ENCODE data around the gene SLC25A38.
"Not testable (repeated sequence)": the region's sequence is repeated elsewhere in the genome, so short reads cannot be mapped to it uniquely, and the experiment has no call there.

SLC25A38 gene

DNA sequence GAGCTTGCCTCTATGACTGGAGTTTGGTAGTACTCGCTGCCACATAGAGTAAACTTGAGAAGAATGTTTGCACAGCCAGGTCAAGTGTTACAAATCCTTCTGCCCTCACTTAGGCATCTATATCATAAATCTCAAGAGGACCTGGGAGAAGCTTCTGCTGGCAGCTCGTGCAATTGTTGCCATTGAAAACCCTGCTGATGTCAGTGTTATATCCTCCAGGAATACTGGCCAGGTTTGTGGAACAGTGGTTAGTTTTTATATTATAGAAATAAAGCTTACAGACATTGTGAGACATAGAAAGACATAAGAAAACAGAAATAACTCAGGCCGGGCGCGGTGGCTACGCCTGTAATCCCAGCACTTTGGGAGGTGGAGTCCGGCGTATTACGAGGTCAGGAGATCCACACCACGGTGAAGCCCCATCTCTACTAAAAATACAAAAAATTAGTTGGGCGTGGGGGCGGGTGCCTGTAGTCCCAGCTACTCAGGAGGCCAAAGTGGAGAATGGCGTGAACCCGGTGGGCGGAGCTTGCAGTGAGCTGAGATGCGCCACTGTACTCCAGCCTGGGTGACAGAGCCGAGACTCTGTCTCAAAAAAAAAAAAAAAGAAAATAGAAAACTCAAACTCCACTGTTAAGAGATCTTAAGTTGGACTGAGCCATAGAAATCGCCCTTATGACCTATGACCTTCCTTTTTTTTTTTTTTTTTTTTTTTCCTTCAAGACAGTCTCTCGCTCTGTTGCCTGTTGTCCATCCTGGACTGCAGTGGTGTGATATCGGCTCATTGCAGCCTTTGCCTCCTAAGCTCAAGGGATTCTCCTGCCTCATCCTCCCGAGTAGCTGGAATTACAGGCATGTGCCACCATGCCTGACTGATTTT, 25.6 kb downstream of the SLC25A38 start:
- DNase-seq = no peak

DNA sequence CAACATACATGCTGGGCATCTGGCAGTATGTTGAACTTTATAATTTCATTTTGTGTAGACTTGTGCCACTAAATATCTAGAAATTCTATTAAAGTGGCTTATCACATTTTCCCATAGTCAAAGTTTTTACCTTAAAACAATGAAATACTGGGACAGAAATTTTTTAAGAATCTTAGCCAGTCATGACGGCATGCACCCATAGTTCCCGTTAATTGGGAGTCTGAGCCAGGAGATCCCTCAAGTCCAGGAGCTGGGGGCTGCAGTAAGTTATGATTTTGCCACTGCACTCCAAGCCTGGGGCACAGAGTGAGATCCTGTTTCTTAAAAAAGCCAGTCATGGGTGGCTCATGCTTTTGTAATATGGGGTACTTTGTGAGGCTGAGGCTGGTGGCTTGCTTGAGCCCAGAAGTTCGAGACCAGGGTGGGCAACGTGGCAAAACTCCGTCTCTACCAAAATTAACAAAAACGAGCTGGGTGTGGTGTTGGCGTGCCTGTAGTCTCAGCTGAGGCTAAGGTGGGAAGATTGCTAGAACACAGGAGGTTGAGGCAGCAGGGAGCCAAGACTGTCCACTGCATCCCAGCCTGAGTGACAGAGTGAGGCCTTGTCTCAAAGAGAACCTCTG, 26.5 kb downstream of the SLC25A38 start:
- no peak for DNase-seq

DNA sequence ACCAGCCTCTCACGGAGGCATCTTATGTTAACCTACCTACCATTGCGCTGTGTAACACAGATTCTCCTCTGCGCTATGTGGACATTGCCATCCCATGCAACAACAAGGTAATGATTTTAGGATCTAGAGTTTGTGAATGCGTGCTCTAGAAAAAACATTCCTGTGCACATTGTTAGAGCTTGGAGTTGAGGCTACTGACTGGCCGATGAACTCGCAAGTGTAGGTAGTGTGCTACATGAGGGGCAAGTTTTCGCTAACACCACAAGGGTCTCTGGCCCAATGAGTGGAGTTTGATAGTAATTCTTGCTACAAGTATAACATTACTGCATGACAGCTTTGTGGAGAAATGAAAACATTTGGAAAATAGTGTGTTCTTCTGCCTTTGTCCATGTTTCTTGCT, 27.7 kb downstream of the SLC25A38 start:
- no peak for DNase-seq

DNA sequence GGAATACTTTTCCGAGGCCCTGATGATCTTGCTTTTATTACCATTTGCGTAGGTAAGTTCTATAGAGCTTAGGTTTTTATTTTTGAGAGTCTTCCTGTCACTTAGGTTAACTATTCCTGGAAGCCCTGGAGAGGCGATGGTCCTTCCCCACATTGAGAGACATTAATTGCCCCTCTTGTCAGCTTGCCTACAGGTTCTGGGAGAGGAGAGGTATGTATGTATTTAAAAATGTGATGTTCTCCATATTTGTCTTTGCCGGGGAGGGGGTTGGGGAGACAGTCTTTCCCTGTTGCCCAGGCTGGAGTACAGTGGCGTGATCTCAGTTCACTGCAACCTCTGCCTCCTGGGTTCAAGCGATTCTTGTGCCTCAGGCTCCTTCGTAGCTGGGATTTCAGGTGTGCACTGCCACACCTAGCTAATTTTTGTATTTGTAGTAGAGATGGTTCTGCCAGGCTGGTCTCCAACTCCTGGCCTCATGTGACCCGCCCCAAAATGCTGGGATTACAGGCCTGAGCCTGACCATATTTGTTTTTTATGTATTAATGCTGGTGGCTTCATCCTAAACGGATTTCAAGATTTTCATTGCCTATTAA, 29.6 kb downstream of the SLC25A38 start:
- DNase-seq = no peak

DNA sequence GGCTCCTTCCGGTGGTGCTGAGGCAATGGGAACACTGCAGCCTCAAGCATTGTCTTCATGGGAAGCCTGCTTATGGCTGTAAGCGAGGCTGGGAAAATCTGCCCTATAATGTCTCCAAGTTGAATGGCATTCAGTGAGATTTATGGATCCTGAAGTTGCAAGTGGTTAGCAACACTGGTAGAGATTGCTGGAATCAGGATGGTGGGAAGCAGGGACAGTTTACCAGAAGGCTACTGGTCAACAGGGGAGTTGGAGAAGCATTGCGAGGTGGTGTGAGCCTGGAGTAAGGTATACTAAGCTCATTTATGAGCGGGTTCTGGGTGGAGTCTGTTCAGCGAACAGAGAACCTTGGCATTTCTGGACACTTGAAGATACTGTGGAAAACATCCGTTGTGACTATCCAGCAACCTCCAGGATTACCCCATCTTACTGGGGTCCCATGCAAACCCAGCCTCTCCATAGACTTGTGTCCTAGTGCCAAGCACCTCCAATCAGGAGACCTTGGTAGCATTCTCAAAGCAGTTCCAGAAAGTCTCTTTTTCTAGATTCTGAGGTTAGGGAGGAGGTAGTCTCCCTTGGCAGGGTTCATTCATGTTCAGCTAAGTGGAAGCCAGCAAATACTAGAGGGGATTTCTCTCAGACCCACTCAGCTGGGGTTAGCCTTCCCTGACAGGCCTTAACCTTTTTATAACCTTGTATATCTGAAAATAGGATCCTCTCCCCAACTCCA, 30.7 kb downstream of the SLC25A38 start:
- DNase-seq = no peak

DNA sequence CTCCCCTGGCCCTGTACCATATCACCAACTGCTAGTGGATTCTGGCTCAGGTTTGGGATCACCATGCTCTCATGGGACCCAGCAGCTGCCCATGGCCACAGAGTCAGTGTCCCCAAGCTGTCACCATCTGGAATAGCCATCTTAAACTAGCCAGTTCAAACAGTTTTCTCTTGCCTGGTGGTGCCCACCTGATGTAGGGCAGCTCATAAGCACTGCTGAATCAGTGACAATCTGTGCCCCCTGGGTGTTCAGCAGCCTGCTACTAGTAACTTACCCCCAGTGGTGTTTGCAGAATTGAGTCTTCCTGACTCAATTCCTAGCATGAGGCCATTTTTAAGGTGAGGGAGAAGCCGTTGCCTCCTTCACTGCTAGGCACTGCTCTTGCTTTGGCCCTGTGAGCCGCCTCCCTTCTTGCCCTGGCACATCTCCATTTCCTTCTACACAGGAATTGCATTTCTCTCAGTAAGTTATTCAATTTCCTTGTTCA, 31.3 kb downstream of the SLC25A38 start:
- no peak for DNase-seq

DNA sequence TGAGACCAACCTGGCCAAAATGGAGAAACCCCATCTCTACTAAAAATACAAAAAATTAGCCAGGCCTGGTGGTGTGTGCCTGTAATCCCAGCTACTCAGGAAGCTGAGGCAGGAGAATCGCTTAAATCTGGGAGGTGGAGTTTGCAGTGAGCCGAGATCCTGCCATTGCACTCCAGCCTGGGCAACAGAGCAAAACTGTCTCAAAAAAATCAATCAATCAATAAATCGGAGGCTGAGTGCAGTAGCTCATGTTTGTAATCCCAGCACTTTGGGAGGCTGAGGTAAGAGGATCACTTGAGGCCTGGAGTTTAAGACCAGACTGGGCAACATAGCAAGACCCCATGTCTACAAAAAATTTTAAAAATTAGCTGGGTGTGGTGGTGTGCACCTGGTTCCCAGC, 32.1 kb downstream of the SLC25A38 start:
- not testable (repeated sequence) for DNase-seq

DNA sequence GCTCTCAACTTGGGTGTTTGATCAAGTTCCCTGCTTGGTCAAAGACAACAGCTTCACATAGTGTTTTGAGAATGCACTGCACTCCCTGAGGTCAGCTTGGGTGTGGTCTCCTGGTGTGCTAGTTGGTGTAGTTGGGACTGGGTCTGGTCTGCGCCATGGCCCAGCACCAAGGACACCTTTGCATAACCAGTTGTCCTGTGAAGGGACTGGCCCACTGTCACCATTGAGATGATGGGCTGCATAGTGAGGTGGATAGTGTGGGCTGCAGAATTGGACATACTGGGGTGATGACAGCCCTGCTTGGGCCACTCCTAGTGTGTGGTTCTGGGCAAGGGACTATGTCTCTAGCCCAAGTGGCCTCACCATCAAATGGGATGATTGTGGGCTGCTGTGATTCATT, 32.8 kb downstream of the SLC25A38 start:
- no peak for DNase-seq

DNA sequence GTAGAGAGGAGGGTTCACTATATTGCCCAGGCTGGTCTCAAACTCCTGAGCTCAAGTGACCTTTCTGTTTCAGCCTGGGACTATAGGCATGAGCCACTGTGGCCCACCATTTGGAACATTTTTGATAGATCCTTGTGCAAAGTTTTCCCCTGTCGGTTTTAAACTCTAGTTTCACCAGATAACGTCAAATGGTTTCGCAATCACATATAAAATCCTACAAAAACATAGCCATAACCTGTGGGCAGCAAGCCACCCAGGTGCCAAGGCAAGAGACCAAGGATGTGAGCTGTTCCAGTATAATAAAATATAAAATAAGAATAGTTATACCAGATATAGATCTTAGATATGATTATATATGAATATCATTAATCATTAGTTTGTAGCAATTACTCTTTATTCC, 33.8 kb downstream of the SLC25A38 start:
- DNase-seq = not testable (repeated sequence)

DNA sequence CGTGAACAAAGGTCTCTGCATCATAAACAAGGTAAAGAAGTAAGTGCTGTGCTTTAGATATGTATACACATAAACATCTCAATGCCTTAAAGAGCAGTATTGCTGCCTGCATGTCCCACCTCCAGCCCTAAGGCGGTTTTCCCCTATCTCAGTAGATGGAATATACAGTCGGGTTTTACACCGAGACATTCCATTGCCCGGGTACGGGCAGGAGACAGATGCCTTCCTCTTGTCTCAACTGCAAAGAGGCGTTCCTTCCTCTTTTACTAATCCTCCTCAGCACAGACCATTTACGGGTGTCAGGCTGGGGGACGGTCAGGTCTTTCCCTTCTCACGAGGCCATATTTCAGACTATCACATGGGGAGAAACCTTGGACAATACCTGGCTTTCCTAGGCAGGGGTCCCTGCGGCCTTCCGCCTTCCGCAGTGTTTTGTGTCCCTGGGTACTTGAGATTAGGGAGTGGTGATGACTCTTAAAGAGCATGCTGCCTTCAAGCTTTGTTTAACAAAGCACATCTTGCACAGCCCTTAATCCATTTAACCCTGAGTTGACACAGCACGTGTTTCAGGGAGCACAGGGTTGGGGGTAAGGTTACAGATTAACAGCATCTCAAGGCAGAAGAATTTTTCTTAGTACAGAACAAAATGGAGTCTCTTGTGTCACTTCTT, 35.5 kb downstream of the SLC25A38 start:
- DNase-seq = not testable (repeated sequence)

DNA sequence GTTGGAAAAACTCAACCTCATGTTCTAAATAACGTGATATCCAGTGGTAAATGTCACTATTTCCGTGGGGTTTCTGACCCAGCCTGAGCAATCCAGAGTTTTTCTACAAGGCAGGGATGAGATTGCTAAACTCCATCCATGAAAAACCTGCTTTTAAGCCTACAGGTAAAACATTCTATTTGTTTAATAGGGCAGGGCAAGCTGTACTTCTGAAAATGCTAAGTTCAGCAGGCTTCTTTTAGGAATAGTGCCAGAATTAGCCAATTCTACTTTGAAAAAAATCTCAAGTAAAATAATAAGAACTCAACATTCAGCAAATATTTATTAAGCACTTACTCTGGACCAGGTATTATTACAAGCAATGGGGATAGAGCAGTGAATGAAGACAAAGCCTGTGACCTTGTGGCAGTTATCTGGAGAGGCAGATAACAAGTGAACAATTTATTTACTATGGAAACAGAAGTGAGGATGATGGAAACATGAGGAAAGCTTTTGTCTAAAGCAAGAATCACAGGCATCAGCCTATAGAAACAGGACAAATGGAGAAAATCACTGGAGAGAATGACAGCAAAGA, 36.7 kb downstream of the SLC25A38 start:
- DNase-seq = no peak

DNA sequence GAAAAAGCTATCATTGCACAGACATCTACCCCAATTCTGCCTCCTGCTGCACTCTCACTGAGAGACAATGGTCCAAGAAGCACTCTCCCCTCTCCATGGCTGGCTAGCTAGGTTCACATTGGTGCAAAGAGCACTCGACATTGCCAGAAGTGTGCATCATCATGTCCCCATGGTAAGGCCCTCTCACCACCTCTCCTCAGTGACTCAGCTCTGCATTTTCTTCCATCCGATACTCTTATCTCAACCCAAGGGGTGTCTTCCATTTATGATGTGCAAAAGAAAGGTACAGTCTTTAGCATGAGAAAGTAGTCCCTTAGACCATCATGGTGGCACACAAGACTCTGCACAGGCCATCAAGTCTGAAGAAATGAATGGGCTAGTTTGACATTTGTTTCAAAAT, 37.4 kb downstream of the SLC25A38 start:
- DNase-seq = no peak

DNA sequence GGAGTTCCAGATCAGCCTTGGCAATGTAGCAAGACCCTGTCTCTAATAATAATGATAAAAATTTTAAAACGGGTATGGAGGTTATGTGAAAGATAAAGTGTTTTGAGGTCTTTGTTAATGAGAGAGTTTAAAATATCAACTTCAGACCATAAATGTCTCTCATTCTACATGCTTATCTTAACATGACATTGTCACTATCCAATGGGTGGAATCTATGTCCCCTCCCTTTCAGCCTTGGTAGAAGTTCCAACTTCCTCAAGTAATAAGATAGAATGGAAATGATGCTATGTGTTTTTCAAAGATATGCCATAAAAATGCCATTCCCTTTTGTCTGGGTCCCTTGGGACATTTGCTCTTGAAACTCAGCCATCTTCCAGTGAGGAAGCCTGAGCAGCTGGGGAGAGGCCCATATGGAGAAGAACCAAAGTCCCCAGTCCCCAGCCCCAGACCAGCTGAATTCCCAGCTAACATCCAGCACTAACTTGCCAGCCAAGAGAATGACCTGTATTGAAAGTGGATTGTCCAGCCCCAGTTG, 40.3 kb downstream of the SLC25A38 start:
- DNase-seq = no peak

DNA sequence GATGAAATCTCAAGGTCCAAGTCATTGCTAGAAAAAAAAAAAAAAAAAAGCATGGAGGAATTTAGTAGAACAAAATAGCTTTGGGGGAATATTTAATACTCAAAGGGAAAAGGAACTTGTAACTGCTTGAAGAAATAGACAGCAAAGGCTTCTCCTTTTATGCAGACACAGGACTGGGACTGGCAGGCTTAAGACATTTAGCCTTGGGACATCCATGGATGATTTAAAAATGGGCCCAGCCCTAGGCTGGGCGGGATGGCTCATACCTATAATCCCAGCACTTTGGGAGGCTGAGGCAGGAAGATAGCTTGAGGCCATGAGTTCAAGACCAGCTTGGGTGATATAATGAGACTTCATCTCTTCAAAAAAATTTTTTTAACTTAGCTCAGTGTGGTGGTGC, 43.1 kb downstream of the SLC25A38 start:
- DNase-seq = no peak

DNA sequence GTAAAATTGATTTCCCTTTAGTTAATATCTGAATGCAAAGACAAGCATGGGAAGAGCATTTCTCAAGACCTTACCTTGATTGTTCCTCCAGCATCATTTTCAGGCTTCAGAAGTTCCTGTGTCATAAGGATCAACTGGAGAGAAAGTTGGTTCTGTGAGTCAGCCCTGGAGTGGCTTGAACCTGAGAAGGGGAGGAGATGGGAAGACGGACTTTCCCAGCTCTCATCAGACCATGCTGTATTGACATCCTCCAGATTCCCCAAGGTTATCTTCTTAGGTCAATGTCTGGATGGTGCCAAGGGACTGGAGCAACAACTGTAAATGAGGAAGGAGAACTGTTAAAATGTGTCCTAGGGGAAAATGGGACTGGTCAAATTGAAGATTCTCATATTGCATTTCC, 44.3 kb downstream of the SLC25A38 start:
- DNase-seq = no peak

DNA sequence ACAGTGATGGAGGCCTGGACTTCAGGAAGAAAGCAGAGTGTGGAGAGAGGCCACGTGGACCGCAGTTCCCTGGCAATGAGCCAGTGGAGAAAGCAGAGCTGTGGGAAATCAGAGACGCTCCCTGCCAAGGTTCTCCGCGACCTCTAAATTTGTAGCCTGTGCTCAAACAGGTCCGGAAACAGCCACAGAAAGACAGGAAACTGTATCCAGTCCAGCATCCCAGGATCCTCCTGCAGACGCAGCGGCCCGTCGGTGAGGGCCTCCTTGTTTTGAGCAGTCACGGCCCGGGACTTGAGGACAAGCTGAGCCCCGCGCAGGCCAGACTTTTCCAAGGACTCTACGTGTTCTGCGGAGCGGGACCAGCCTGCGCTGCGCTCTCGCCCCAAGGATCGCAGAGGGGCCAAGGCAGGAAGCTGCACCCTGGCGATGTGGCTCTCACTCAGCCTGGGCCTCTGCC, 45.6 kb downstream of the SLC25A38 start:
- DNase-seq = no peak

DNA sequence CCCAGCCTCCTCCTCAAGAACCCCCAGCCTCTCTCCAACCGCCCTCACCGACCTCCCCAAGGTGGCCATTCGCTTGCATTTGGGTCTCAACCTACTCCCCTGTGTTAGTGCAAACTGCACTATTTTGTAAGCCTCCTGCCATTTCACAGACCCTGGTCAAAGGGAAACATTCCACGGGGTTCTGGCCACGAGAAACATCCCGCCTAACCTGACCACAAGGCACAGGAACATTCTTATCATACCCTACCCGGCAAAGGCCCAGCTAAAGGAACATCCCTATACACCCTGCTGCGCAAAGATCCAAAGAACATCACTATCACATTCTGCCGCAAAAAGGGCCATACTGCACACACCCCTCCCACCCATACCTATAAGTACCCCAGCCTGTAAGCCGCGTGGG, 46.3 kb downstream of the SLC25A38 start:
- no peak for DNase-seq

DNA sequence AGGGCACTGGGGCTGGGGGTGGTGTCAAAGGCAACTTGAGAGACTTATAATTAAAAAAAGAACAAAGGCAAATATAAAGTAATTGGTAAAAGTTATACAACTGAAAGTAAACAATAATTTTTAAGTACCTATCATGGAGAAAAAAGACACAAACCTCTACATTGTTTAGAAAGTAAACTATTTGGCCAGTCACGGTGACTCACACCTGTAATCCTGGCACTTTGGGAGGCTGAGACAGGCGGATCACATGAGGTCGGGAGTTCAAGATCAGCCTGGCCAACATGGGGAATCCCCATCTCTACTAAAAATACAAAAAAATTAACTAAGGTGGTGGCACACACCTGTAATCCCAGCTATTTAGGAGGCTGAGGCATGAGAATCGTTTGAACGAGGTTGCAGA, 49.2 kb downstream of the SLC25A38 start:
- DNase-seq = no peak

DNA sequence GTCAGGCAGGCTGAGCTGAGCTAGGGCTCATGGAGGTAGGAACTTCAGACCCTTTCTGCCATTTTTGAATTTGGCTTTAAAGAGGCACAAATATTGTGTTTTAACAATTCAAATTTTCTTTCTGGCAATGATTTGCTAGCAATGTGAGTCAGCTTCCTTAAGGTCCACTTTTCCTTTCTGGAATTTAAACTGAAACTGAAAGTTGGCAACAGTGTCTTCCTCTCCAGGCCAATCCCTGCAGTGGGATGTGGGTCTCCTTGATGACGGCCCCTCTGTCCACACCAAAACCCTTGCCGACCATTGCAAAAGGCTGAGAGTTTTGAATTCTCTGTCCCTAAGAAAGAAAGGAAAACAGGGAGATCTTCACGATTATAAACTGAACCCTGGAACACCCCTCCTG, 50.5 kb downstream of the SLC25A38 start:
- no peak for DNase-seq

DNA sequence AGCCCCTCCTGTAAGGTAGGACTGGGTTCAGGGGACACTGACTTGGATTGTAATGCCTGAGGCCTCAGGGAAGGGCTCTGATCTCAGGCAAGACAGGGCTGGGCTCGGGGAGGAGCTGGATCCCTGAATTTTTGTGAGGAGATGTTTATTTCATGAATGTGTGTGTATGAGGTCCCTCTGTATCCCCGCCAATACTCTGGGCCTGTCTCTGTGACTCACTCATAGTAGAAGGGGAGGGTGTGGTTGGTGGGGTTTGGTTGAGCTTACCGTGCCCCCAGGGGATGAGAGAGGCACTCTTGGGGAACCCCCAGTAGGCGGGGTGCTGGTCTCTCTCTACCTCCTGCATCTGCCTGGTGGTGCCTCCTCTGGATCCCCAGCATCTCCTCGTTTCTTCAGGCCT, 51.4 kb downstream of the SLC25A38 start:
- no peak for DNase-seq

DNA sequence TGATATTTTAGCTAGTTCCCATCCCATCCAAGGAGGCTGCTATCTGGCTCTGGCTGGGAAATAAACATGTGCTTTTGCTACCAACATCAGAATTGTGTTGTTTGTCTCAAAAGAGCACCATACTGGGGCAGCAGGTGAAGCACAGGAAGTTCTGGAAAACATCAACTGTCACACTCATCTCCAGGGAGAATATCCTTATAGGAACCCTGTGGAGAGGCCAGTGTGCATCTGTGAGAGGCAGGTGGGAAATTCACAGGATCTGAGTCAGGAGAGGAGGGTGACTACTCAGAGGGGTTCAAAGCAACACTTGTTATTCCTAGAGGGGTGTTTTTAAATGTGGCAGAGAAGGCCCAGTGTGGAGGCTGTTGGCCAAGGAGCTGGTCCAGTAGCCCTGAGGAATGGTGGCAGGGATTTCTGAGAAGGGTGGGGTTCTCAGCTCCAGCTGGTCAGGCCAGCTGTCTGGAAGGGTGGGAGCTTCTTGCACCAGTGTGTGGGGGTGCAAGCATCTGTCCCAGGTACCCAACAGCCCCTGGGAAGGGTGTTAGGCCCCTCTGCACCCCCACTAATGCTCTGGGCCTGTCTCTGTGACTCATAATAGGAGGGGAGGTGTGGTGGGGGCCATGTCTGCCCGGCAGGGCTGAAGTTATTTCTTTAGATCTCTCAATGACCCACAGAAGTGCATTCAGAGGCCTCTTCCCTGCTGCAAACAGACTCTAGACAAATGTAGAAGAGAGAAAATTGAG, 52.0 kb downstream of the SLC25A38 start:
- DNase-seq = no peak
